GM18508 (cell line): ENCODE measurements around the gene DNAJB13.
A peak's percentile ranks its signal among the peaks of the same experiment; 100 is the strongest.
"Not testable (repeated sequence)": the region's sequence is repeated elsewhere in the genome, so short reads cannot be mapped to it uniquely, and the experiment has no call there.

Experiments used
- ATAC-seq: cut with Tn5 transposase; IDR thresholded peaks from one replicate; pipeline ENCODE4 v1.9.1; 2021; ENCODE audit warnings: moderate number of reproducible peaks; ENCODE audit not compliant: insufficient read depth, unreplicated experiment

Gene DNAJB13

GRCh38 chr11:73974604-73975478 is 24.0 kb downstream of the DNAJB13 start:
- no peak for ATAC-seq

- no peak for ATAC-seq
Observed at GRCh38 chr11:73975479-73975757, 24.6 kb downstream of the DNAJB13 start.

GRCh38 chr11:73976451-73977151 is 25.8 kb downstream of the DNAJB13 start:
- no peak for ATAC-seq

GRCh38 chr11:73977856-73978519 is 27.2 kb downstream of the DNAJB13 start:
- ATAC-seq: no peak

- no peak for ATAC-seq
Observed at GRCh38 chr11:73978576-73979086, 27.8 kb downstream of the DNAJB13 start.

- peak; percentile 35 for ATAC-seq
Observed at GRCh38 chr11:73980001-73980961, 29.5 kb downstream of the DNAJB13 start.

GRCh38 chr11:73981051-73981805 is 30.4 kb downstream of the DNAJB13 start:
- ATAC-seq: no peak

GRCh38 chr11:73982595-73982989 is 31.8 kb downstream of the DNAJB13 start, which contains the start of gene UCP2:
Gene UCP2, minus strand, starts transcription at chr11:73982843. Its CDS starts 4,465 bp downstream, at chr11:73978378.
- ATAC-seq: peak; percentile 20

- ATAC-seq: peak; percentile 39
Observed at GRCh38 chr11:73982990-73983740, 32.3 kb downstream of the DNAJB13 start.

GRCh38 chr11:73983741-73984538 is 33.1 kb downstream of the DNAJB13 start:
- no peak for ATAC-seq

GRCh38 chr11:73985661-73986060 is 34.8 kb downstream of the DNAJB13 start:
- ATAC-seq: not testable (repeated sequence)

- ATAC-seq: no peak
Observed at GRCh38 chr11:73988227-73988626, 37.4 kb downstream of the DNAJB13 start.

GRCh38 chr11:73989156-73989555 is 38.3 kb downstream of the DNAJB13 start:
- ATAC-seq: no peak

GRCh38 chr11:73990730-73991129 is 39.9 kb downstream of the DNAJB13 start:
- no peak for ATAC-seq

- ATAC-seq: no peak
Observed at GRCh38 chr11:73991471-73992006, 40.7 kb downstream of the DNAJB13 start.

GRCh38 chr11:73995247-73995646 is 44.4 kb downstream of the DNAJB13 start:
- peak; percentile 45 for ATAC-seq

GRCh38 chr11:73995731-73996130 is 44.9 kb downstream of the DNAJB13 start:
- no peak for ATAC-seq
